ENCODE data around the gene SMYD3. TPM values are rescaled to one million over a fixed set of nuclear protein-coding genes. Genes with fewer than 3 reads are reported as not detected.

Gene SMYD3
- total and polyA plus RNA-seq, 2 of the 13 experiments (the other 11 are each of a cell fraction or from before 2014, with no cell fraction given), result 27.7 to 35.8 TPM

DNA sequence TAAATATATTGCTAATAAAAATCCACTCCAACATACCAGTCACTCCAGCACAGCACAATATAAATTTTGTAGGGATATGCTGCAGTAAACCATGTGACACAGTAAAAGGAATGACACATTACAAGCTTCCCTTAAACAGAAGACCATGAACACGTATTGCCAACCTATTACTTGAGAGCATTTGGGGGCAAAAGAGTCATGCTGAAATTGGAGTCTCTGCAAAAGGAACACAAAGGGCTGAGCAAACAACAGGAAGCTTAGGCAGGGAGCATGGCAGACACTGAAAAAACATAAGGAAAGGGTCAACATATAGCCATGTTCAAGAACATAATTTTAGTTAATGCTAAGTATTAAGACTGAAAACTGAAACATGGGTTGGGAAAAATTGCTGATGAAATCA is 214.5 kb downstream of the SMYD3 start:
- intact Hi-C loops (cut with micrococcal nuclease; ENCODE audit: unreplicated experiment) (no loop called here), in situ Hi-C loops (cut with HindIII; ENCODE audit: extremely low pct_ligation_motif_present, low pct_unique_long_range_greater_than_20kb) (no loop called here)
- 93% methylated on average over 1 of the region's 1 CpG for WGBS (ENCODE audit: low lambda C conversion rate)
- no peak overlapping the region for H3K4me2 ChIP-seq (ENCODE audit: low read depth, low read length)
- ChIA-PET CTCF (ENCODE audit: low intra/inter-chr PET ratio, low total read pairs) (no interaction called here), POLR2A (no interaction called here)
- no peaks in the 10 kb centered on the region for H3K36me3 ChIP-seq (replicated peaks in 1 of 2; ENCODE audit: control insufficient read depth in 1 of 2, insufficient read depth in 2 of 2, low read length in 2 of 2)
- H2AFZ ChIP-seq (ENCODE audit: low read length), result no peak overlapping the region
- BruUV-seq (replicated peaks), result no TSS peak
- no peak overlapping the region for H3K27ac ChIP-seq (ENCODE audit: extremely low read length, insufficient read depth, low read length)
- no peak for FAIRE-seq
- TF ChIP-seq EZH2 (conservative IDR thresholded peaks at IDR 0.05; ENCODE audit: low read depth, low read length) (no peak), MTF2 (CRISPR knock-in tag; IDR thresholded peaks at IDR 0.05; ENCODE audit: borderline replicate concordance) (no peak), ATM (IDR thresholded peaks at IDR 0.05; ENCODE audit: borderline replicate concordance) (no peak), ZNF703 (CRISPR knock-in tag; IDR thresholded peaks at IDR 0.05; ENCODE audit: borderline replicate concordance) (no peak), ZNF562 (CRISPR knock-in tag; IDR thresholded peaks at IDR 0.05; ENCODE audit: borderline replicate concordance) (no peak), HDAC6 (IDR thresholded peaks at IDR 0.05; ENCODE audit: low read depth, low read length) (no peak), PHF5A (CRISPR knock-in tag; IDR thresholded peaks at IDR 0.05; ENCODE audit: low read depth, unreplicated experiment) (no peak), HNRNPUL1 (IDR thresholded peaks at IDR 0.05; ENCODE audit: low read depth, low read length) (no peak), ZFX (CRISPR knock-in tag; IDR thresholded peaks at IDR 0.05; ENCODE audit: low read depth) (no peak), MAF1 (CRISPR knock-in tag; IDR thresholded peaks at IDR 0.05; ENCODE audit: borderline replicate concordance) (no peak), POLR2AphosphoS5 (IDR thresholded peaks at IDR 0.05; ENCODE audit: low read depth, low read length) (no peak), ZNF431 (CRISPR knock-in tag; IDR thresholded peaks at IDR 0.05; ENCODE audit: borderline replicate concordance, low read depth) (no peak), ZNF446 (CRISPR knock-in tag; IDR thresholded peaks at IDR 0.05) (no peak), ZNF570 (CRISPR knock-in tag; IDR thresholded peaks at IDR 0.05; ENCODE audit: borderline replicate concordance) (no peak), ZNF121 (CRISPR knock-in tag; IDR thresholded peaks at IDR 0.05) (no peak), EEA1 (CRISPR knock-in tag; IDR thresholded peaks at IDR 0.05; ENCODE audit: borderline replicate concordance) (no peak)
- TF ChIP-seq, protein P1, sequence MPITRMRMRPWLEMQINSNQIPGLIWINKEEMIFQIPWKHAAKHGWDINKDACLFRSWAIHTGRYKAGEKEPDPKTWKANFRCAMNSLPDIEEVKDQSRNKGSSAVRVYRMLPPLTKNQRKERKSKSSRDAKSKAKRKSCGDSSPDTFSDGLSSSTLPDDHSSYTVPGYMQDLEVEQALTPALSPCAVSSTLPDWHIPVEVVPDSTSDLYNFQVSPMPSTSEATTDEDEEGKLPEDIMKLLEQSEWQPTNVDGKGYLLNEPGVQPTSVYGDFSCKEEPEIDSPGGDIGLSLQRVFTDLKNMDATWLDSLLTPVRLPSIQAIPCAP (CRISPR knock-in tag; IDR thresholded peaks at IDR 0.05; ENCODE audit: low read depth), result no peak
- TF ChIP-seq, protein P2, sequence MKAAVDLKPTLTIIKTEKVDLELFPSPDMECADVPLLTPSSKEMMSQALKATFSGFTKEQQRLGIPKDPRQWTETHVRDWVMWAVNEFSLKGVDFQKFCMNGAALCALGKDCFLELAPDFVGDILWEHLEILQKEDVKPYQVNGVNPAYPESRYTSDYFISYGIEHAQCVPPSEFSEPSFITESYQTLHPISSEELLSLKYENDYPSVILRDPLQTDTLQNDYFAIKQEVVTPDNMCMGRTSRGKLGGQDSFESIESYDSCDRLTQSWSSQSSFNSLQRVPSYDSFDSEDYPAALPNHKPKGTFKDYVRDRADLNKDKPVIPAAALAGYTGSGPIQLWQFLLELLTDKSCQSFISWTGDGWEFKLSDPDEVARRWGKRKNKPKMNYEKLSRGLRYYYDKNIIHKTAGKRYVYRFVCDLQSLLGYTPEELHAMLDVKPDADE (CRISPR knock-in tag; IDR thresholded peaks at IDR 0.05), result no peak
- no peak overlapping the region for H3K9ac ChIP-seq (ENCODE audit: insufficient read depth, low read depth, low read length)
- H3K4me3 ChIP-seq (replicated peaks in 1 of 3; ENCODE audit: insufficient read depth in 1 of 3, low read depth in 2 of 3, low read length in 3 of 3), result no peak overlapping the region
- H3K9me3 ChIP-seq (ENCODE audit: low read length), result no peaks in the 10 kb centered on the region
- DNase-seq (ENCODE audit: low spot score), result no peak
- H3K79me2 ChIP-seq (ENCODE audit: insufficient read depth, low read length), result no peaks in the 10 kb centered on the region
- ATAC-seq, result no peak
- H3K4me1 ChIP-seq (ENCODE audit: insufficient read depth, low read length), result no peaks in the 10 kb centered on the region
- H3K27me3 ChIP-seq (ENCODE audit: control insufficient read depth in 1 of 2, insufficient read depth in 2 of 2, low read length in 2 of 2), result no peaks in the 10 kb centered on the region
- no peaks in the 10 kb centered on the region for H4K20me1 ChIP-seq (ENCODE audit: insufficient read depth, low read length)
